ENCODE measurements around the gene RECQL5.

GRCh38 chr17:75614006-75614405 is 52.9 kb downstream of the RECQL5 start:
- TF ChIP-seq, protein P1, sequence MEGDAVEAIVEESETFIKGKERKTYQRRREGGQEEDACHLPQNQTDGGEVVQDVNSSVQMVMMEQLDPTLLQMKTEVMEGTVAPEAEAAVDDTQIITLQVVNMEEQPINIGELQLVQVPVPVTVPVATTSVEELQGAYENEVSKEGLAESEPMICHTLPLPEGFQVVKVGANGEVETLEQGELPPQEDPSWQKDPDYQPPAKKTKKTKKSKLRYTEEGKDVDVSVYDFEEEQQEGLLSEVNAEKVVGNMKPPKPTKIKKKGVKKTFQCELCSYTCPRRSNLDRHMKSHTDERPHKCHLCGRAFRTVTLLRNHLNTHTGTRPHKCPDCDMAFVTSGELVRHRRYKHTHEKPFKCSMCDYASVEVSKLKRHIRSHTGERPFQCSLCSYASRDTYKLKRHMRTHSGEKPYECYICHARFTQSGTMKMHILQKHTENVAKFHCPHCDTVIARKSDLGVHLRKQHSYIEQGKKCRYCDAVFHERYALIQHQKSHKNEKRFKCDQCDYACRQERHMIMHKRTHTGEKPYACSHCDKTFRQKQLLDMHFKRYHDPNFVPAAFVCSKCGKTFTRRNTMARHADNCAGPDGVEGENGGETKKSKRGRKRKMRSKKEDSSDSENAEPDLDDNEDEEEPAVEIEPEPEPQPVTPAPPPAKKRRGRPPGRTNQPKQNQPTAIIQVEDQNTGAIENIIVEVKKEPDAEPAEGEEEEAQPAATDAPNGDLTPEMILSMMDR (IDR thresholded peaks at IDR 0.05): no peak
- TF ChIP-seq POLR2A (IDR thresholded peaks at IDR 0.05): no peak
